Measurements from ENCODE around the gene NLRP5.
"Not testable (repeated sequence)": the region's sequence is repeated elsewhere in the genome, so short reads cannot be mapped to it uniquely, and the experiment has no call there.

DNA sequence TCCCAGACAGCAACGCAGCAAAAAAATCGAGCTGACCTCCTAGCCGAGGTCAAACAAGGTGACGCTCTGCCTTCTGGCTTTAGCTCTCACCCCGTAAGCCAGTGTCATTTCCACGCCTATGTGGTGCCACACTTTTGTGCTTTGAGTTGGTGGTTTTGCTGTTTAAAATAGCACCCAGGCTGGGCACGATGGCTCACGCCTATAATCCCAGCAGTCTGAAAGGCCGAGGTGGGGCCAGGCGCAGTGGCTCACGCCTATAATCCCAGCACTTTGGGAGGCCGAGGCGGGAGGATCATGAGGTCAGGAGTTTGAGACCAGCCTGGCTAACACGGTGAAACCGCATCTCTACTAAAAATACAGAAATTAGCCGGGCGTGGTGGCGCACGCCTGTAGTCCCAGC, 36.0 kb upstream of the NLRP5 start:
- TF ChIP-seq, protein P1, sequence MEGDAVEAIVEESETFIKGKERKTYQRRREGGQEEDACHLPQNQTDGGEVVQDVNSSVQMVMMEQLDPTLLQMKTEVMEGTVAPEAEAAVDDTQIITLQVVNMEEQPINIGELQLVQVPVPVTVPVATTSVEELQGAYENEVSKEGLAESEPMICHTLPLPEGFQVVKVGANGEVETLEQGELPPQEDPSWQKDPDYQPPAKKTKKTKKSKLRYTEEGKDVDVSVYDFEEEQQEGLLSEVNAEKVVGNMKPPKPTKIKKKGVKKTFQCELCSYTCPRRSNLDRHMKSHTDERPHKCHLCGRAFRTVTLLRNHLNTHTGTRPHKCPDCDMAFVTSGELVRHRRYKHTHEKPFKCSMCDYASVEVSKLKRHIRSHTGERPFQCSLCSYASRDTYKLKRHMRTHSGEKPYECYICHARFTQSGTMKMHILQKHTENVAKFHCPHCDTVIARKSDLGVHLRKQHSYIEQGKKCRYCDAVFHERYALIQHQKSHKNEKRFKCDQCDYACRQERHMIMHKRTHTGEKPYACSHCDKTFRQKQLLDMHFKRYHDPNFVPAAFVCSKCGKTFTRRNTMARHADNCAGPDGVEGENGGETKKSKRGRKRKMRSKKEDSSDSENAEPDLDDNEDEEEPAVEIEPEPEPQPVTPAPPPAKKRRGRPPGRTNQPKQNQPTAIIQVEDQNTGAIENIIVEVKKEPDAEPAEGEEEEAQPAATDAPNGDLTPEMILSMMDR (IDR thresholded peaks at IDR 0.05) = not testable (repeated sequence)
- not testable (repeated sequence) for TF ChIP-seq POLR2A (IDR thresholded peaks at IDR 0.05)

Measured in uterus (tissue), 2 donors.